Ovary (tissue), 3 donors: ENCODE data around the gene GDF11.

Source experiments
- CTCF ChIP-seq, 3 donors: fragments of 450-650 bp in 2 of 3; fragments of 200-600 bp in 1 of 3; IDR thresholded peaks; one replicate each; pipeline versions ENCODE4 v1.5.1 to v1.8.0; 2016 to 2022; ENCODE audit warnings: antibody characterized with exemption in 3 of 3, mild to moderate bottlenecking in 1 of 3
- EP300 ChIP-seq: sonication (generic); formaldehyde crosslinking; IDR thresholded peaks from one replicate; pipeline ENCODE4 v1.6.1; 2017; ENCODE audit warnings: antibody characterized with exemption
- donor health status: DM: no; HTN: no; CAD: no.

GRCh38 chr12:55795950-55796349 lies 53.0 kb downstream of the GDF11 start:
- TF ChIP-seq EP300: no peak
- no peak for TF ChIP-seq CTCF (IDR thresholded peaks at IDR 0.05)
